AG08396 (cell line): ENCODE measurements around the gene SVBP.
A peak's percentile ranks its signal among the peaks of the same experiment; 100 is the strongest.
"Not testable (repeated sequence)": the region's sequence is repeated elsewhere in the genome, so short reads cannot be mapped to it uniquely, and the experiment has no call there.

ENCODE experiments used
- DNase-seq: peaks from one replicate; pipeline ENCODE4 v3.0.0; 2012; ENCODE audit warnings: low spot score, mixed read lengths

Gene SVBP

GRCh38 chr1:42816585-42817439 is at the start of gene SVBP, which contains the start of gene ERMAP:
Gene SVBP, minus strand, starts transcription at chr1:42817397. Its CDS starts 853 bp downstream, at chr1:42816544.
Gene ERMAP, plus strand, starts transcription at chr1:42817122. Its CDS starts 13,327 bp downstream, at chr1:42830449.
- peak; percentile 99 for DNase-seq

- no peak for DNase-seq
Observed at GRCh38 chr1:42866549-42866948, 49.4 kb upstream of the SVBP start.

GRCh38 chr1:42861014-42861399 is 43.8 kb upstream of the SVBP start:
- no peak for DNase-seq

GRCh38 chr1:42860339-42861013 is 43.3 kb upstream of the SVBP start:
- no peak for DNase-seq

GRCh38 chr1:42859366-42859765 is 42.2 kb upstream of the SVBP start:
- not testable (repeated sequence) for DNase-seq

- DNase-seq: not testable (repeated sequence)
Observed at GRCh38 chr1:42856554-42856953, 39.4 kb upstream of the SVBP start.

GRCh38 chr1:42853116-42853884 is 36.1 kb upstream of the SVBP start:
- no peak for DNase-seq

- peak; percentile 30 for DNase-seq
Observed at GRCh38 chr1:42852608-42852980, 35.4 kb upstream of the SVBP start.

GRCh38 chr1:42851960-42852607 is 34.9 kb upstream of the SVBP start:
- DNase-seq: no peak

GRCh38 chr1:42851420-42851819 is 34.2 kb upstream of the SVBP start:
- no peak for DNase-seq

GRCh38 chr1:42849944-42850343 is 32.7 kb upstream of the SVBP start:
- DNase-seq: no peak

GRCh38 chr1:42848823-42849537 is 31.8 kb upstream of the SVBP start:
- no peak for DNase-seq

GRCh38 chr1:42847721-42848460 is 30.7 kb upstream of the SVBP start:
- DNase-seq: no peak

GRCh38 chr1:42847111-42847595 is 30.0 kb upstream of the SVBP start:
- no peak for DNase-seq

GRCh38 chr1:42846257-42847110 is 29.3 kb upstream of the SVBP start, which contains the start of gene ZNF691:
Gene ZNF691, plus strand, starts transcription at chr1:42846613. Its CDS starts 3,046 bp downstream, at chr1:42849659.
- peak; percentile 98 for DNase-seq

GRCh38 chr1:42845866-42846256 is 28.7 kb upstream of the SVBP start:
- DNase-seq: no peak

GRCh38 chr1:42845193-42845592 is 28.0 kb upstream of the SVBP start:
- no peak for DNase-seq

- peak; percentile 17 for DNase-seq
Observed at GRCh38 chr1:42844592-42845140, 27.5 kb upstream of the SVBP start.
